Panc1 (cell line): ENCODE data around the gene CRTC1.

ENCODE experiments used
- POLR2AphosphoS5 ChIP-seq: IDR thresholded peaks from 2 replicates; pipeline ENCODE4 v1.6.1; 2012; ENCODE audit warnings: mild to moderate bottlenecking, low read depth, low read length, moderate library complexity
- SIN3A ChIP-seq: IDR thresholded peaks from 2 replicates; pipeline ENCODE4 v1.6.1; 2012; ENCODE audit warnings: low read depth, mild to moderate bottlenecking, low read length, moderate library complexity, borderline replicate concordance; ENCODE audit not compliant: insufficient read depth
- TF ChIP-seq, protein P1 (sequence below): fragments of 450-650 bp; IDR thresholded peaks from 2 replicates; pipeline ENCODE4 v1.5.1; 2017; ENCODE audit warnings: mild to moderate bottlenecking
- TF ChIP-seq, protein P2 (sequence below), 2 experiments: IDR thresholded peaks; 2 replicates each; pipeline ENCODE4 v1.6.1; 2011 to 2012; ENCODE audit warnings: low read depth in 2 of 2, control low read depth in 1 of 2, low read length in 1 of 2, mild to moderate bottlenecking in 1 of 2, moderate library complexity in 1 of 2; ENCODE audit not compliant: insufficient read depth in 1 of 2

DNA sequence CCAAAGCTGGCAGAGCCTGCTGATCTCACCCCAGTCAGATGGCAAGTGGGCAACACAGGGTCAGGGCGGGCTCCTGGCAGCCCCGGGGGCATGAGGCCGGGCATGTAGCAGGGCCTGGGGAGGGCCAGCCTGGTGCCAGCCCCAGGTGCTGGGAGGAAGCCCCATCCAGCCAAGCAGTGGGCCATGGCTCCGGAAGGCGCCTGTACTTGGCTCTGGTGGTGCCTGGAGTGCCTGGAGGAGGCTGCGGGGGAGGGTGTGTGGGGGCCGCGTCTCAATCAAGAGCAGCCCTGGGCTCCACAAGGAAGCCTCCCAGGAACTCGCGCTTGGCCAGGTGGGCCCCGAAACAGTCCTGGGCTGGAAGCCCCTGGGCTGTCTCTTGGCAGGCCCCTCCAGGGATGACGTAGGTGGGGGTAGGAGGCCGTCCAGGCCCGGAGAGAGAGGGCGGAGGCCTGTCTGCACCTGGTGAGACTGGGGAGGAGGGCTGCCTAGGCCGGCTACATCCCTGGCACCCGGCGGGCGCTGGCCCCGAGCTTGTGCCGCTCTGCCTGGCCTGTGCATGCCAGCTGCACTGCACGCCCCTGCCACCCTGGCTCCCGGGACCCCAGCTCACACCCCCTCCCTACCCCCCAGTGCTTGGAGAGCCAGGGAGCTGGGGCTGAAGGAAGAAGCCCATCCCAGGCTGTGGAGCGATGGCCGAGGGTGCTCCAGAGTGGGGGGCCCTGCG, 61.7 kb downstream of the CRTC1 start:
- TF ChIP-seq, protein P1, sequence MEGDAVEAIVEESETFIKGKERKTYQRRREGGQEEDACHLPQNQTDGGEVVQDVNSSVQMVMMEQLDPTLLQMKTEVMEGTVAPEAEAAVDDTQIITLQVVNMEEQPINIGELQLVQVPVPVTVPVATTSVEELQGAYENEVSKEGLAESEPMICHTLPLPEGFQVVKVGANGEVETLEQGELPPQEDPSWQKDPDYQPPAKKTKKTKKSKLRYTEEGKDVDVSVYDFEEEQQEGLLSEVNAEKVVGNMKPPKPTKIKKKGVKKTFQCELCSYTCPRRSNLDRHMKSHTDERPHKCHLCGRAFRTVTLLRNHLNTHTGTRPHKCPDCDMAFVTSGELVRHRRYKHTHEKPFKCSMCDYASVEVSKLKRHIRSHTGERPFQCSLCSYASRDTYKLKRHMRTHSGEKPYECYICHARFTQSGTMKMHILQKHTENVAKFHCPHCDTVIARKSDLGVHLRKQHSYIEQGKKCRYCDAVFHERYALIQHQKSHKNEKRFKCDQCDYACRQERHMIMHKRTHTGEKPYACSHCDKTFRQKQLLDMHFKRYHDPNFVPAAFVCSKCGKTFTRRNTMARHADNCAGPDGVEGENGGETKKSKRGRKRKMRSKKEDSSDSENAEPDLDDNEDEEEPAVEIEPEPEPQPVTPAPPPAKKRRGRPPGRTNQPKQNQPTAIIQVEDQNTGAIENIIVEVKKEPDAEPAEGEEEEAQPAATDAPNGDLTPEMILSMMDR: no peak
- TF ChIP-seq POLR2AphosphoS5 (no peak), SIN3A (no peak)
- TF ChIP-seq, protein P2, sequence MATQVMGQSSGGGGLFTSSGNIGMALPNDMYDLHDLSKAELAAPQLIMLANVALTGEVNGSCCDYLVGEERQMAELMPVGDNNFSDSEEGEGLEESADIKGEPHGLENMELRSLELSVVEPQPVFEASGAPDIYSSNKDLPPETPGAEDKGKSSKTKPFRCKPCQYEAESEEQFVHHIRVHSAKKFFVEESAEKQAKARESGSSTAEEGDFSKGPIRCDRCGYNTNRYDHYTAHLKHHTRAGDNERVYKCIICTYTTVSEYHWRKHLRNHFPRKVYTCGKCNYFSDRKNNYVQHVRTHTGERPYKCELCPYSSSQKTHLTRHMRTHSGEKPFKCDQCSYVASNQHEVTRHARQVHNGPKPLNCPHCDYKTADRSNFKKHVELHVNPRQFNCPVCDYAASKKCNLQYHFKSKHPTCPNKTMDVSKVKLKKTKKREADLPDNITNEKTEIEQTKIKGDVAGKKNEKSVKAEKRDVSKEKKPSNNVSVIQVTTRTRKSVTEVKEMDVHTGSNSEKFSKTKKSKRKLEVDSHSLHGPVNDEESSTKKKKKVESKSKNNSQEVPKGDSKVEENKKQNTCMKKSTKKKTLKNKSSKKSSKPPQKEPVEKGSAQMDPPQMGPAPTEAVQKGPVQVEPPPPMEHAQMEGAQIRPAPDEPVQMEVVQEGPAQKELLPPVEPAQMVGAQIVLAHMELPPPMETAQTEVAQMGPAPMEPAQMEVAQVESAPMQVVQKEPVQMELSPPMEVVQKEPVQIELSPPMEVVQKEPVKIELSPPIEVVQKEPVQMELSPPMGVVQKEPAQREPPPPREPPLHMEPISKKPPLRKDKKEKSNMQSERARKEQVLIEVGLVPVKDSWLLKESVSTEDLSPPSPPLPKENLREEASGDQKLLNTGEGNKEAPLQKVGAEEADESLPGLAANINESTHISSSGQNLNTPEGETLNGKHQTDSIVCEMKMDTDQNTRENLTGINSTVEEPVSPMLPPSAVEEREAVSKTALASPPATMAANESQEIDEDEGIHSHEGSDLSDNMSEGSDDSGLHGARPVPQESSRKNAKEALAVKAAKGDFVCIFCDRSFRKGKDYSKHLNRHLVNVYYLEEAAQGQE (IDR thresholded peaks at IDR 0.05; ENCODE audit: insufficient read depth in 1 of 2, low read depth in 2 of 2, low read length in 1 of 2): no peak
